GM12873 (cell line): ENCODE results near the gene NAPEPLD.

Experiments
- TF ChIP-seq, protein P1 (sequence below): IDR thresholded peaks from 2 replicates; pipeline ENCODE4 v1.5.1; 2012; ENCODE audit warnings: low read depth, mild to moderate bottlenecking, moderate library complexity, low read length, control low read depth; ENCODE audit not compliant: insufficient read depth; ENCODE audit errors: missing control alignments

The NAPEPLD gene

DNA sequence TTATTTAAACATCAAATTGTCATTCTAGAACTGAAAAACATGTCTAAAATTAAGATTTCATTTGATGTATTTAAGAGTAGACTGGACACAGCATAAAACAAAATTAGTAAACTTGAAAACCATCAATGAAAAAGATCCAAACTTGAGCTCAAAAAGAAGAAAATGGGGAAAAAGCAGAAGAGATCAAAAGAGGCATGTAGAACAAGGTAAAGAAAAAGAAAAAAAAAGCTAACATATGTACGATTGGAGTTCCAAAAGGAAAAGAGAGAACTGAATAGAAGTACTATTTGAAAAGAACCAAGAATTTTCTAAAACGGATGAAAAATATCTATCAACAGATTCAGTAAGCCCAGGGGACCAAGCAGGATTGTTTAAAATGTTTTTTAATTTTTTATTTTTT is 77.9 kb downstream of the NAPEPLD start:
- TF ChIP-seq, protein P1, sequence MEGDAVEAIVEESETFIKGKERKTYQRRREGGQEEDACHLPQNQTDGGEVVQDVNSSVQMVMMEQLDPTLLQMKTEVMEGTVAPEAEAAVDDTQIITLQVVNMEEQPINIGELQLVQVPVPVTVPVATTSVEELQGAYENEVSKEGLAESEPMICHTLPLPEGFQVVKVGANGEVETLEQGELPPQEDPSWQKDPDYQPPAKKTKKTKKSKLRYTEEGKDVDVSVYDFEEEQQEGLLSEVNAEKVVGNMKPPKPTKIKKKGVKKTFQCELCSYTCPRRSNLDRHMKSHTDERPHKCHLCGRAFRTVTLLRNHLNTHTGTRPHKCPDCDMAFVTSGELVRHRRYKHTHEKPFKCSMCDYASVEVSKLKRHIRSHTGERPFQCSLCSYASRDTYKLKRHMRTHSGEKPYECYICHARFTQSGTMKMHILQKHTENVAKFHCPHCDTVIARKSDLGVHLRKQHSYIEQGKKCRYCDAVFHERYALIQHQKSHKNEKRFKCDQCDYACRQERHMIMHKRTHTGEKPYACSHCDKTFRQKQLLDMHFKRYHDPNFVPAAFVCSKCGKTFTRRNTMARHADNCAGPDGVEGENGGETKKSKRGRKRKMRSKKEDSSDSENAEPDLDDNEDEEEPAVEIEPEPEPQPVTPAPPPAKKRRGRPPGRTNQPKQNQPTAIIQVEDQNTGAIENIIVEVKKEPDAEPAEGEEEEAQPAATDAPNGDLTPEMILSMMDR: no peak

DNA sequence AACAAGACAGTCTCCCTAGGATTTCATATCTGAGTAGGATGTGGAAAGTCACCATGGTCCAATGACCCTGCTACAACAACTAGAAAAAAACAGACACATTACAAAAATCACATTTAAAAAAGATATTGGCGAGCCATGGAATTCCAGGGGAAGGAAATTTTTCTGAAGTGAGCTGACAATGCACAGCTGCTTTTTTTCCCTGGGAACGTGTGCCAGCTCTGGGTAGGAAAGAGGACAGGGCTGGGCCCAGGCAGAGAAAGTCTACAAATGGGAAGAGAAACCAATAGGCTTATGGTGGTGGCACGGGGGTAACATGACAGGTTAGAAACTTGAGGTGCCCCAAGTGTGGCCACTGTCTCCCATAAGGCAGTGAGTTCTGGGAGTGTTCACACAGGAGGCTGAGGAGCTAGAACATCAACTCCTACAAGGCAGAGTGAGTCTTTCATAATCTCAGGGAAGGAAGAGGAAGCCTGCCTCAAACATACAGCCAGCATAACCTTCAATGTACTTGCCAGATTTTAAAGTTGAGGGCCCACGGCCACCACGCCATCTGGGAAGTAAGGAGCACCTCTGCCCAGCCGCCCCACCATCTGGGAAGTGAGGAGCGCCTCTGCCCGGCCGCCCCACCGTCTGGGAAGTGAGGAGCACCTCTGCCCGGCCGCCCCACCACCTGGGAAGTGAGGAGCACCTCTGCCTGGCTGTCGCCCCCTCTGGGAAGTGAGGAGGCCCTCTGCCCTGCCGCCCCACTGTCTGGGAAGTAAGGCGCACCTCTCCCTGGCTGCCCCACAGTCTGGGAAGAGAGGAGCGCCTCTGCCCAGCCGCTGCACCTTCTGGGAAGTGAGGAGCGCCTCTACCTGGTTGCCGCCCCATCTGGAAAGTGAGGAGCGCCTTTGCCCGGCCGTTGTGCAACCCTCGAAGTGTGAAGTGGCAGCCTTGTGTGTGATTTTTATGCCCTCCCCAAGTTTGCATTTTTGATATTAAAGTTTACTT is 80.2 kb downstream of the NAPEPLD start:
- TF ChIP-seq, protein P1: no peak

DNA sequence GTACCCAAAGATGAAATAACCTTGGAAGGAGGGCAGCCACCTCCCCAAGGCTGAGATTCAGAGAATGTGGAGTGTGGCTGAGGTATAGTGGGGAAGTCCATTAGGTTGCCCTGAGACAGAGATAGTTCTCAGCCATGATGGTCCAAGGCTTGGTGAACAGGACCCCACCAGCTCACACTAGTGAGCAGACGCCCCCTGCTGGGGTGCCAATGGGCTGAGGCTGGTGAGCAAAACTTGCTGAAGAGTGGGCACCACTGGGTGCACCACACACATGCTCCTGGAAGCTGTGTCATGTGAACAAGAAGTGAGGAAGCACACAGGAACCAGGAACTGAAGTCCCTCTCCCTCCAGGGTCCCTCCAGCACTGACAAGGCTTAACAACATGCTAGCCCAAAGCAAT is 83.2 kb downstream of the NAPEPLD start:
- TF ChIP-seq, protein P1: peak; percentile 76

DNA sequence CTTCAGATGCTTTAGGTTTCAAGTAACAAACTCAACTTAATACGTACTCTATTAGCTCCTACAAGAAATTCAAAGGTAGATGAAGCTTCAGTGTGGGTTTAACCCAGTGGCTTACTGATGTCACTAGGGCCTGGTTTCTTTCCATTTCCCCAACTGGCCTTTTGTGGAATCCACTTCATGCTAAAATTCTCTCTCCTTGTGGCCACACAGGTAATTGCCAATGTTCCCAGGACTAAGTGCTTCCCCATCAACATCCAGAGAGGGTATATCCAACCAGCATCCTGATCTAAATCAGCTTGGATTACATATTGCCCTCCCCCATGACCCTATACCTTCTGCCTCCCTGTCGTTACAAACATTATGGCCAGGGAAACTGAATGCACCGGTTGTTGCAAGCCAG is 85.0 kb downstream of the NAPEPLD start:
- TF ChIP-seq, protein P1: no peak

DNA sequence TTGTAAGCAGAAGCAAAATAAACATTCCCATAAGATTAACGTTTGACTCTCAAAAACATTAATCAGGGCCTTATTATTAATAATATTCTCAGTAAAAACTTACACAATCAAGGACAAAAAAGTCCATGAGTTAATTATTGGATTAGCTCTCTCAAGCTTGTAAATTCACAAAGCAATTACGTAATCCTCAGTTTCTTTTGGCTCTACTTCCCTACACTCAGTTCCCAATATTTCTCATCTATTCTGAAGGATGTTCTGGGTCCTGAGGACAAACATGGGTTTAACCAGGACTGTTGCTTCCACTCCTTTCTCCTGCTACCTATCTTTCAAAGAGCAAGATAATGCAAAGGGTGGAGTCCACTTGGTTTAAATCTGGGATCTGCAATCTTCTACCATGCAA is 89.4 kb downstream of the NAPEPLD start:
- TF ChIP-seq, protein P1: no peak

DNA sequence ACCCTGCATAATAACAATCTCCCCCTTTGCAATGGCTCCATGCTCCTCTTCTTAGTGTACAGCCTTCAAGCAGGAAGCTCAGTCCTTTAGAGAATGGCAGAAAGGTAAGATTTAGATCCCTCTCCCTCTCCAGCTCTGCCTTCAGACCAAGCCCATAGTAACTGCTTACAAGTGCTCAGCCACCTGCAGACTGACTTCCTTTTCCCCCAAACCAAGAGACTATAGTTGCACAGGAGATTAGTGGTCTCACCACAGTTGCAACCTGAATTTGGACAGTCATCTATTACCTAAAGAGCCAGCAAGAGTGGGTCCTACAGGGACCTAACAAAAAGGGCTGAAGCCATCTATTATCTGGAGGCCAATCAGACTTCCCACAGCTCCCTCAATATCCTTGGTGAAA is 90.8 kb downstream of the NAPEPLD start:
- TF ChIP-seq, protein P1: no peak

DNA sequence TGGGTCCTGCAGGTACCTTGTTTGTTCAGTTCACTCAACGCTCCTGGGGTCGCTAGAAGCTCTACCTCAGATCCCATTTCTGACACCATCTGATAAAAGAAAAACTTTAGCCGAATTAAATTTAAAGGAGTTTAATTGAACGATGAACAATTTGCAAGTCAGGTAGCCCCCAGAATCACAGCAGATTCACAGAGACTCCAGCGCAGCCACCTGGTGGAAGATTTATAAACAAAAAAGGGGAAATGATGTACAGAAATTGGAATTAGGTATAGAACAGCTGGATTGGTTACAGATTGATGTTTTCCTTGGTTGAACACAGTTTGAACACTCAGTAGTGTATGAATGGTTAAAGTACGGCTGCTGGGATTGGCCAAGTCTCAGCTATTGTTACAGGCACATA is 97.4 kb downstream of the NAPEPLD start:
- TF ChIP-seq, protein P1: no peak
